Panc1 (cell line): Measurements from ENCODE around the gene IRF2BP2. TPM values are rescaled to one million over a fixed set of nuclear protein-coding genes. Genes with fewer than 3 reads are reported as not detected.
A peak's percentile ranks its signal among the peaks of the same experiment; 100 is the strongest.

Experiments
- ATAC-seq: fragments of 200-7000 bp; cut with Tn5 transposase; 2 replicates; pipeline ENCODE4 v1.9.1; 2020; ENCODE audit warnings: mild to moderate bottlenecking, moderate library complexity
- BruUV-seq: library from RNA; stranded (reverse); fragments of 400-500 nt; replicated peaks from 2 replicates; lab custom pipeline; 2021; lab: Mats Ljungman, UMichigan
- CTCF ChIA-PET: fragments of 300-600 bp; sonication (Branson Sonifier 250); formaldehyde crosslinking; loops from one replicate; lab custom pipeline; 2022; ENCODE audit warnings: antibody characterized with exemption; lab: Charles Lee
- POLR2A ChIA-PET: fragments of 300-600 bp; sonication (Branson Sonifier 250); formaldehyde crosslinking; loops from one replicate; lab custom pipeline; 2022; ENCODE audit warnings: antibody characterized with exemption; lab: Charles Lee
- DNase-seq: peaks from one replicate; pipeline ENCODE4 v3.0.0-alpha.2; 2010; ENCODE audit warnings: low read depth, low spot score
- H3K27ac ChIP-seq: 2 replicates; pipeline ENCODE4 v1.5.1; 2011; ENCODE audit warnings: mild to moderate bottlenecking, low read length, inconsistent platforms
- H3K27me3 ChIP-seq: fragments of 200-500 bp; sonication (Bioruptor generic); 2 replicates; pipeline ENCODE4 v1.6.0; 2014; ENCODE audit warnings: low read length, inconsistent platforms; ENCODE audit not compliant: control insufficient read depth, insufficient read depth
- H3K36me3 ChIP-seq: fragments of 200-500 bp; sonication (Bioruptor generic); 2 replicates; pipeline ENCODE4 v1.5.1; 2014; ENCODE audit warnings: inconsistent platforms, mild to moderate bottlenecking, low read length, moderate library complexity; ENCODE audit not compliant: control insufficient read depth, insufficient read depth
- H3K4me1 ChIP-seq: 2 replicates; pipeline ENCODE4 v1.5.1; 2011; ENCODE audit warnings: inconsistent platforms, mild to moderate bottlenecking, low read length, moderate library complexity; ENCODE audit not compliant: control insufficient read depth, insufficient read depth
- H3K4me3 ChIP-seq, 2 experiments: 2 replicates each; pipeline ENCODE4 v1.5.1; 2011 to 2012; ENCODE audit warnings: low read depth in 2 of 2, low read length in 2 of 2, mild to moderate bottlenecking in 2 of 2, inconsistent platforms in 1 of 2, moderate library complexity in 1 of 2
- H3K9me3 ChIP-seq: fragments of 200-500 bp; sonication (Bioruptor generic); 2 replicates; pipeline ENCODE4 v1.5.1; 2014; ENCODE audit warnings: low read depth, mild to moderate bottlenecking, inconsistent platforms, low read length, moderate library complexity; ENCODE audit not compliant: control insufficient read depth, insufficient read depth
- CTCF ChIP-seq: fragments of 450-650 bp; IDR thresholded peaks from 2 replicates; pipeline ENCODE4 v1.5.1; 2017; ENCODE audit warnings: mild to moderate bottlenecking
- POLR2AphosphoS5 ChIP-seq: IDR thresholded peaks from 2 replicates; pipeline ENCODE4 v1.6.1; 2012; ENCODE audit warnings: mild to moderate bottlenecking, low read depth, low read length, moderate library complexity
- SIN3A ChIP-seq: IDR thresholded peaks from 2 replicates; pipeline ENCODE4 v1.6.1; 2012; ENCODE audit warnings: low read depth, mild to moderate bottlenecking, low read length, moderate library complexity, borderline replicate concordance; ENCODE audit not compliant: insufficient read depth
- TCF7L2 ChIP-seq: IDR thresholded peaks from 2 replicates; pipeline ENCODE4 v1.6.1; 2011; ENCODE audit warnings: mild to moderate bottlenecking, low read depth, low read length, inconsistent platforms
- in situ Hi-C: cut with HindIII; loops from 2 replicates; pipeline ENCODE4 v1.10.0; 2016; ENCODE audit warnings: low sequenced_read_pairs, low pct_unique_long_range_greater_than_20kb
- intact Hi-C: fragments of 100-400 bp; cut with micrococcal nuclease; formaldehyde crosslinking; loops from one replicate; pipeline ENCODE4 v1.10.0; 2022; ENCODE audit not compliant: unreplicated experiment
- total RNA-seq: library from RNA; stranded (reverse); gene quantifications from one replicate; pipeline ENCODE4 v1.2.1, GENCODE V29; 2021; ENCODE audit not compliant: unreplicated experiment
- TF ChIP-seq, protein P1 (sequence below), 2 experiments: IDR thresholded peaks; 2 replicates each; pipeline ENCODE4 v1.6.1; 2011 to 2012; ENCODE audit warnings: low read depth in 2 of 2, control low read depth in 1 of 2, low read length in 1 of 2, mild to moderate bottlenecking in 1 of 2, moderate library complexity in 1 of 2; ENCODE audit not compliant: insufficient read depth in 1 of 2

IRF2BP2 gene
- total RNA-seq, 1 experiment from 2014 or later = 187 TPM

DNA sequence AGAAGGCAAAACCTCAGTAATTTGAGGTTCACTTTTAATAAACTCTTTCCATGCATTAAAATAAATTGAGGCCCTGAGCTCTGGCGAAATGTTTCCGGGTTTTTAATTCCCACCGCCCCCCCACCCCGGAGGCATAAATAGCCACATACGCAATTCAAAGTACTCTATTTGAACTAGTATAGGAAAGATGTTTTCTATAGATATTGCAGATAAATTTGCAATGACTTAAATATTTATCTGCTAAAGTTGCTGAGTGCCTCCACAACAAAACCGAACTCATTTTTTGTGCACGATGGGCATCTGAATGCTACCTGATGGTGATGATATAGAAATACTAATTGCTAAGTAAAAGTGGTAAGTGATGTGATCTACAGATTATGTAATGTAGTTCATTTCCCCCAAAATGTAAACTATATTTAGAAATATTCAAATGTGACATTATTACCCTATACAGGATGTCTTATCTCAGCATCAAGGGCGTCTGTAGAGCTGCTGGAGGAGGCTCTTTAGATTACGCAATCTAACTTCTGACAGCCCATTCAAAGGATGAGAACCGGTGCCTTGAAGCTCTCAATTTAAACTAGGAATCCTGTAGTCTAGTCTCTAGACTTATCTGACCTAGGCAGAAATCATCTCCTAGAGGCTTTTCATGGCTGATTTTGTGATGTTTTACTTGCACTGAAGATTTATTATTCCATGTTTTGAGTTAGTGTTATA lies 8.5 kb downstream of the IRF2BP2 start:
- in situ Hi-C loops (loop anchor here (25.0 kb wide), 1 partner anchor 361 kb away; no protein-coding TSS in a partner anchor), intact Hi-C loops (loop anchor here (2.0 kb wide), 1 partner anchor 103 kb away; no protein-coding TSS in a partner anchor)
- H3K27me3 ChIP-seq = no peaks in the 10 kb centered on the region
- CTCF ChIA-PET = interaction anchor here (0.8 kb wide), 1 partner anchor 102 kb away, joined by 3 read pairs; no protein-coding TSS in a partner anchor
- ATAC-seq (no peak), DNase-seq (no peak)
- peak overlapping the region; percentile 40 to 96; a peak in 3 of 4 replicates for H3K4me3 ChIP-seq
- peaks cover 36% of the 10 kb centered on the region for H3K36me3 ChIP-seq
- H3K9me3 ChIP-seq = no peaks in the 10 kb centered on the region
- TF ChIP-seq POLR2AphosphoS5 (peak; percentile 63), SIN3A (peak; percentile 70; the same call in 1 of the 2 replicates), TCF7L2 (no peak)
- POLR2A ChIA-PET = interaction anchor here (0.6 to 1.3 kb wide), 5 partner anchors 10 to 338 kb away, joined by 3 to 5 read pairs (median 3); no protein-coding TSS in a partner anchor
- H3K4me1 ChIP-seq = peaks cover 47% of the 10 kb centered on the region
- no TSS peak for BruUV-seq
- H3K27ac ChIP-seq = peak overlapping the region; percentile 99

- H3K36me3 ChIP-seq = peaks cover 29% of the 10 kb centered on the region
- peak; percentile 5; the same call in 1 of the 2 replicates for ATAC-seq
- CTCF ChIA-PET = interaction anchor here (0.7 to 0.8 kb wide), 3 partner anchors 12 to 267 kb away, joined by 3 to 6 read pairs (median 4); no protein-coding TSS in a partner anchor
- H3K9me3 ChIP-seq = peaks cover 7% of the 10 kb centered on the region; the same call in 1 of the 2 replicates
- peak overlapping the region; percentile 40 to 51 for H3K4me3 ChIP-seq
- TF ChIP-seq TCF7L2 (peak; percentile 74; the same call in 1 of the 2 replicates), POLR2AphosphoS5 (peak; percentile 39; the same call in 1 of the 2 replicates), CTCF (no peak), SIN3A (no peak)
- TF ChIP-seq, protein P1, sequence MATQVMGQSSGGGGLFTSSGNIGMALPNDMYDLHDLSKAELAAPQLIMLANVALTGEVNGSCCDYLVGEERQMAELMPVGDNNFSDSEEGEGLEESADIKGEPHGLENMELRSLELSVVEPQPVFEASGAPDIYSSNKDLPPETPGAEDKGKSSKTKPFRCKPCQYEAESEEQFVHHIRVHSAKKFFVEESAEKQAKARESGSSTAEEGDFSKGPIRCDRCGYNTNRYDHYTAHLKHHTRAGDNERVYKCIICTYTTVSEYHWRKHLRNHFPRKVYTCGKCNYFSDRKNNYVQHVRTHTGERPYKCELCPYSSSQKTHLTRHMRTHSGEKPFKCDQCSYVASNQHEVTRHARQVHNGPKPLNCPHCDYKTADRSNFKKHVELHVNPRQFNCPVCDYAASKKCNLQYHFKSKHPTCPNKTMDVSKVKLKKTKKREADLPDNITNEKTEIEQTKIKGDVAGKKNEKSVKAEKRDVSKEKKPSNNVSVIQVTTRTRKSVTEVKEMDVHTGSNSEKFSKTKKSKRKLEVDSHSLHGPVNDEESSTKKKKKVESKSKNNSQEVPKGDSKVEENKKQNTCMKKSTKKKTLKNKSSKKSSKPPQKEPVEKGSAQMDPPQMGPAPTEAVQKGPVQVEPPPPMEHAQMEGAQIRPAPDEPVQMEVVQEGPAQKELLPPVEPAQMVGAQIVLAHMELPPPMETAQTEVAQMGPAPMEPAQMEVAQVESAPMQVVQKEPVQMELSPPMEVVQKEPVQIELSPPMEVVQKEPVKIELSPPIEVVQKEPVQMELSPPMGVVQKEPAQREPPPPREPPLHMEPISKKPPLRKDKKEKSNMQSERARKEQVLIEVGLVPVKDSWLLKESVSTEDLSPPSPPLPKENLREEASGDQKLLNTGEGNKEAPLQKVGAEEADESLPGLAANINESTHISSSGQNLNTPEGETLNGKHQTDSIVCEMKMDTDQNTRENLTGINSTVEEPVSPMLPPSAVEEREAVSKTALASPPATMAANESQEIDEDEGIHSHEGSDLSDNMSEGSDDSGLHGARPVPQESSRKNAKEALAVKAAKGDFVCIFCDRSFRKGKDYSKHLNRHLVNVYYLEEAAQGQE (IDR thresholded peaks at IDR 0.05; ENCODE audit: insufficient read depth in 1 of 2, low read depth in 2 of 2, low read length in 1 of 2) = no peak
- BruUV-seq = TSS peak; percentile 89
- H3K4me1 ChIP-seq = peaks cover 47% of the 10 kb centered on the region
- intact Hi-C loops = loop anchor here (2.0 kb wide), 1 partner anchor 102 kb away; no protein-coding TSS in a partner anchor
- in situ Hi-C loops = loop anchor here (25.0 kb wide), 1 partner anchor 362 kb away; no protein-coding TSS in a partner anchor
- H3K27ac ChIP-seq = peak overlapping the region; percentile 99
- H3K27me3 ChIP-seq = no peaks in the 10 kb centered on the region
- POLR2A ChIA-PET = interaction anchor here (0.6 to 1.2 kb wide), 4 partner anchors 19 to 357 kb away, joined by 3 to 5 read pairs (median 3); no protein-coding TSS in a partner anchor
- no peak for DNase-seq
Measured at GRCh38 chr1:234600418-234601281, 9.3 kb downstream of the IRF2BP2 start.
